Motor neuron (in vitro differentiated cells): ENCODE results near the gene PRDM2. TPM values are rescaled to one million over a fixed set of nuclear protein-coding genes. Genes with fewer than 3 reads are reported as not detected.
"Not testable (repeated sequence)": the region's sequence is repeated elsewhere in the genome, so short reads cannot be mapped to it uniquely, and the experiment has no call there.

Experiments
- ATAC-seq, 8 experiments: fragments of 200-7000 bp; cut with Tn5 transposase; replicated peaks in 6 of 8; 2 replicates each; pipeline ENCODE4 v1.8.0; 2021; ENCODE audit warnings: mild to moderate bottlenecking in 8 of 8, moderate library complexity in 8 of 8
- H3K27ac ChIP-seq, 2 donors: fragments of 250-450 bp; sonication (Bioruptor Pico); 2 replicates each; pipeline ENCODE4 v1.9.0; 2021; ENCODE audit warnings: antibody characterized with exemption in 2 of 2, mild to moderate bottlenecking in 2 of 2, moderate library complexity in 1 of 2
- H3K4me1 ChIP-seq, 2 donors: fragments of 250-450 bp; sonication (Bioruptor Pico); replicated peaks in 1 of 2; 2 replicates each; pipeline ENCODE4 v1.6.1; 2021; ENCODE audit warnings: antibody characterized with exemption in 2 of 2, mild to moderate bottlenecking in 2 of 2, moderate library complexity in 1 of 2
- H3K4me3 ChIP-seq, 5 donors: fragments of 250-450 bp; sonication (Bioruptor Pico); 2 replicates each; pipeline ENCODE4 v1.9.0; 2021; ENCODE audit warnings: antibody characterized with exemption in 5 of 5, mild to moderate bottlenecking in 5 of 5, moderate library complexity in 4 of 5
- WGBS, 10 experiments: fragments of 450-650 bp; shearing (Covaris generic); methylation state at CpG; one replicate each; pipeline ENCODE4 v1.0.0; 2022; 5-methylcytosine and 5-hydroxymethylcytosine counted together
- in situ Hi-C, 9 experiments: fragments of 400-800 bp; cut with MboI; loops; one replicate each; pipeline ENCODE4 v1.15.0; 2021; ENCODE audit warnings: low sequenced_read_pairs in 9 of 9, low pct_unique_long_range_greater_than_20kb in 2 of 9; ENCODE audit not compliant: unreplicated experiment in 9 of 9
- total RNA-seq, 8 experiments: library from RNA; unstranded; fragments of 300-600 nt; gene quantifications; 2 replicates each; pipeline versions ENCODE4 v1.2.3 to v1.2.4, GENCODE V29; 2022

PRDM2 gene
- total RNA-seq, 8 experiments from 2014 or later = 10.9 to 63.9 (median 37.1) TPM

- no peak for ATAC-seq
- H3K4me3 ChIP-seq = peak overlapping the region; percentile 50 to 89 (median 85)
- WGBS, 10 experiments = 19 to 75% (median 58%) methylated on average over 4 to 6 of the region's 6 CpGs
- peaks cover 6 to 38% of the 10 kb centered on the region in 2 donors for H3K4me1 ChIP-seq
- no peak overlapping the region for H3K27ac ChIP-seq
- in situ Hi-C loops = no loop called here
These were observed 1.3 kb downstream of the PRDM2 start for GRCh38 chr1:13701271-13701640.

GRCh38 chr1:13702425-13703127, 2.6 kb downstream of the PRDM2 start:
- no peak for ATAC-seq
- 43 to 97% (median 90%) methylated on average over 2 to 10 of the region's 10 CpGs for WGBS, 10 experiments
- in situ Hi-C loops = no loop called here
- Histone ChIP-seq H3K4me3 (no peak overlapping the region), H3K4me1 (peaks cover 6 to 40% of the 10 kb centered on the region in 2 donors), H3K27ac (no peak overlapping the region)

GRCh38 chr1:13703128-13703513, 3.1 kb downstream of the PRDM2 start:
- WGBS, 10 experiments = 60 to 100% (median 100%) methylated on average over 1 to 2 of the region's 2 CpGs; no CpG with 5 or more reads in 5 of the 10 experiments
- in situ Hi-C loops = no loop called here
- no peak for ATAC-seq
- Histone ChIP-seq H3K4me3 (no peak overlapping the region), H3K27ac (no peak overlapping the region), H3K4me1 (peaks cover 6 to 45% of the 10 kb centered on the region in 2 donors)

GRCh38 chr1:13703558-13704490, 3.8 kb downstream of the PRDM2 start:
- ATAC-seq = no peak
- 18 to 98% (median 88%) methylated on average over 1 to 9 of the region's 9 CpGs for WGBS, 10 experiments
- in situ Hi-C loops = no loop called here
- no peak overlapping the region for H3K4me3 ChIP-seq
- H3K4me1 ChIP-seq = peaks cover 6 to 52% of the 10 kb centered on the region in 2 donors
- no peak overlapping the region for H3K27ac ChIP-seq

GRCh38 chr1:13706046-13706445, 6.1 kb downstream of the PRDM2 start:
- WGBS, 10 experiments = 29 to 100% (median 90%) methylated on average over 1 to 2 of the region's 2 CpGs
- H3K27ac ChIP-seq = no peak overlapping the region
- in situ Hi-C loops = no loop called here
- no peak for ATAC-seq
- peaks cover 3 to 54% of the 10 kb centered on the region in 2 donors for H3K4me1 ChIP-seq
- H3K4me3 ChIP-seq = no peak overlapping the region

DNA sequence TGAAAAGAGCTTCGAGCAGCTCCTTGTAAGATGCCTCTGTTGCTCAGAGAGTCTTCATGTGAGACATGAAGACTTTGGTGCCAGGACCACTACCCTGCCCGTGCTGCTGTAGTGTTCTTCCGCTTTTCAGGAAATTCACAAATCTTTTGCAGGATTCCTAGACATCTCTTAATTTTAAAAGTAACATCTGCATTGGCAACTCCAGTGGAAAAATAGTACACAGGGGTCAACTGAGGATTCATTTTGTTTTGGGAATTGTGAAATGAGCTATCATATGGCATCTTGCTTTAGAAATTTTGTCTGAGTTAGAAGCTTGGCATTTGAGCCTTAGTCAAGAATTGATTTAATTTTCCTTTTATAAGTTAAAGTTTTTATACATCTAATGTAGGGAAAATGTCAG, 7.2 kb downstream of the PRDM2 start:
- Histone ChIP-seq H3K4me3 (no peak overlapping the region), H3K27ac (no peak overlapping the region), H3K4me1 (peaks cover 3 to 43% of the 10 kb centered on the region in 2 donors)
- in situ Hi-C loops = no loop called here
- 13 to 100% (median 90%) methylated on average over 1 to 3 of the region's 3 CpGs for WGBS, 10 experiments
- no peak for ATAC-seq

DNA sequence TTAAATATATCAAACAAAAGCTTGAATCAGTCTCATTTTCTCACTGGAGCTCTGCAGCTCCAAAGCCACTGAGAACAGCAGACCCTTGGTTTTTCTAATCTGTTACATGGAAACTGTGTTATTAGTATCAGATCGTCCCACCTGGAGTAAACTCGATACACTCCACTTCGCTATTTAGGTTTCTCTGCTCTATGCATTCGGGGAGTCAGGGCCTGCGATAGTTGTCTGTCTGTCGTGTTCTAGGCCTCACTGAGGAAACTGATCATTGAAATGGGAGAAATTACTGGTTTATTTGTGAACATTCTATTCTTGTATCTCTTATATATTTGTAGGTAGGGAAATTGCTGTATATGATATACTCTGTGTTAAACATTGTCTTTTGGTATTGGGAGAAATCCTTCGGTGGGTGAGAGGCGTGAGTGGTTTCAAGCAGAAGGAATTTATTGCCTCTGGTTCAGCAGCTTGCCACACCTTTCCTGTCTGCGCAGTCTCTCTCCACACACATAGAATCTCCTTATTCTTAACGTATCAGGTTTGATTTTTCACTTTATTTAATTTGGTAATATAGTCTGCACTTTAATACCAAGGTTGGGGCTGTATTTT, 8.5 kb downstream of the PRDM2 start:
- H3K4me3 ChIP-seq = no peak overlapping the region

DNA sequence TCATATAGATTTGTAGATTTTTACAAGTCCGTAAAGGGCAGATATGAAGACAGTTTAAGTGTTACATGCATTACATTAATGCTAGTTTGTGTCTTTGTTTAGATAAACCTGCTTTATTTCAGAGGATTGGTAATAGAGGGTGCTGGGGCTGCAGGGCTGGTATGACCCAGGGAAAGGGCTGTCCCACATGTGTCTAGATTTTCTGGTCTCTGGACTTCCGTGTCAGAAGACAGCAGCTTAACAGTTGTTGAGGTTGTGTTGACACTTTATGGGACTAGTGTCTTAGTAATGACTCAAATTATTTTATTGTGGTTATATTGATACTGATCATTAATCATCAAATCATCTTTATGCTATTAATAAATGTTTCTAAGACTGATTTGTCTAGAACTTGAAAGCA, 10.1 kb downstream of the PRDM2 start:
- 67 to 100% (median 96%) methylated on average over 1 to 2 of the region's 2 CpGs; no CpG with 5 or more reads in 1 of the 10 experiments for WGBS, 10 experiments
- ATAC-seq = no peak
- in situ Hi-C loops = no loop called here
- peaks cover 0 to 29% of the 10 kb centered on the region in 2 donors for H3K4me1 ChIP-seq
- no peak overlapping the region for H3K4me3 ChIP-seq
- no peak overlapping the region for H3K27ac ChIP-seq

More for the DNA sequence above, 8.5 kb downstream of the PRDM2 start:
- peak overlapping the region in 1 of 2 donors; percentile 16 for H3K27ac ChIP-seq
- WGBS, 10 experiments = 74 to 100% (median 88%) methylated on average over 2 to 10 of the region's 10 CpGs
- peaks cover 0 to 31% of the 10 kb centered on the region in 2 donors for H3K4me1 ChIP-seq
- in situ Hi-C loops = no loop called here
- peak in 3 of 8 experiments; percentile 25 to 69 (median 40) for ATAC-seq

GRCh38 chr1:13714851-13715250, 14.9 kb downstream of the PRDM2 start:
- Histone ChIP-seq H3K4me1 (peaks cover 0 to 8% of the 10 kb centered on the region in 2 donors), H3K4me3 (no peak overlapping the region), H3K27ac (no peak overlapping the region)
- peak in 2 of 8 experiments; percentile 28 to 34 for ATAC-seq
- in situ Hi-C loops = no loop called here
- 30 to 88% (median 73%) methylated on average over 3 of the region's 3 CpGs for WGBS, 10 experiments

- H3K27ac ChIP-seq, in situ Hi-C loops, H3K4me3 ChIP-seq, H3K4me1 ChIP-seq: not testable (repeated sequence)
- peak in 2 of 8 experiments; percentile 53 to 94 for ATAC-seq
- 0 to 96% (median 83%) methylated on average over 1 to 7 of the region's 9 CpGs; no CpG with 5 or more reads in 1 of the 10 experiments for WGBS, 10 experiments
These were observed 15.8 kb downstream of the PRDM2 start for GRCh38 chr1:13715616-13716287.

DNA sequence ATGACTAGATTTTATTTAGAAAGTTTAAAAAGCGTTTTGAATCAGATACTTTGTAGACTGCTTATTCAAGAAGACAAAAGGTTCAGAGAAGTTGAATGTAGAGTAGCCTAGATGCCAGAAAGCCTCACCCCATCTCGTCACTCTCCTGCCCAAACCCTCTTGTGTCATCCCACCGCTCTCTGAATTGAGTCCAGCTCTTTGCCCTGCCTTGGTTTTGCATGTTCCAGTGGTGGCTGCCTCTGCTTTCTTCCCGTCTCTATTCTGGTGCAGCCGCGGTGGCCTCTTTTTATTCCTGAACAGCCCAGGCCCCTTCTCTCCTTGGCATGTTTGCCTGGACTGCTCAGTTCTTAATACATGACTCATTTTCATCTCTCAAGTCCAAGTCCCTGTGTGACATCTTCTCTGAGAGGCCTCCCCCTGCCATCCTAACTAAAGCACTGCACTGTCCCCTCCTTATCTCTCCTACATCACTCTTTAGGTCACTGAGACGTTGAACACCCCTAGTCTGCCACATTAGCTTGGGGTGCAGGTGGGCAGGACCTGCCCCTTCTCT, 22.9 kb downstream of the PRDM2 start:
- H3K27ac ChIP-seq = no peak overlapping the region
- in situ Hi-C loops = no loop called here
- H3K4me1 ChIP-seq = no peaks in the 10 kb centered on the region
- 34 to 100% (median 91%) methylated on average over 2 to 7 of the region's 7 CpGs; no CpG with 5 or more reads in 3 of the 10 experiments for WGBS, 10 experiments
- H3K4me3 ChIP-seq = no peak overlapping the region
- peak in 1 of 8 experiments; percentile 81 for ATAC-seq

DNA sequence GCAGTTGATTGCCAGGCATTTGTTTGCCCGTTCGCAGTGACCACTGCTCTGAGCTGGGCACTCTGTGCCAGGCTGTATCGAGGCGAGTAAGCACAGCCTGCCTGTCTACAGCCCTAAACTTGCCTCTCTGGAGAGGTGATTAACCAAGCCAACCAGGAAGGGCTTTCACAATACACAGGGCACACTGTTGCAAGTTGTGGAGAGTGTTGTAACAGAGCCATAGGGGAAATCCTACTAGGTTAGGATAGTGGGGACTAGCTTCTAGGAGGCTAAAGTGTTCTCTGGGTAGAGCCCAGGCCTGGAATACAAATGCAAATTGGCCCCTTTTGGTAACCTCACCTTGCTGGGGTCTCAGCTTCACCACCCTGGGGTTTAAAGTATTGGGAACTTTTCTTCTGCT, 23.8 kb downstream of the PRDM2 start:
- in situ Hi-C loops = no loop called here
- ATAC-seq = no peak
- Histone ChIP-seq H3K4me1 (peaks cover 0 to 6% of the 10 kb centered on the region in 2 donors), H3K27ac (no peak overlapping the region), H3K4me3 (no peak overlapping the region)
- 71 to 100% (median 86%) methylated on average over 2 to 4 of the region's 4 CpGs; no CpG with 5 or more reads in 5 of the 10 experiments for WGBS, 10 experiments
